Measurements from ENCODE around the gene COL16A1.

- TF ChIP-seq YY1 (IDR thresholded peaks at IDR 0.05; ENCODE audit: insufficient read depth, insufficient read length) (no peak), SUZ12 (IDR thresholded peaks at IDR 0.05; ENCODE audit: extremely low read depth, insufficient read depth, insufficient read length) (no peak)
Observed at GRCh38 chr1:31687601-31688000, 16.2 kb downstream of the COL16A1 start.
